Duodenal mucosa (tissue), 2 donors: ENCODE results near the gene NT5E.
"Not testable (repeated sequence)": the region's sequence is repeated elsewhere in the genome, so short reads cannot be mapped to it uniquely, and the experiment has no call there.

Experiments used
- H3K27ac ChIP-seq: one replicate; pipeline ENCODE4 v1.7.0; 2013; ENCODE audit warnings: low read depth, low read length
- H3K27me3 ChIP-seq, 2 donors: one replicate each; pipeline ENCODE4 v1.7.0; 2013; ENCODE audit warnings: low read length in 2 of 2, control low read depth in 1 of 2; ENCODE audit not compliant: insufficient read depth in 2 of 2, control insufficient read depth in 1 of 2
- H3K36me3 ChIP-seq, 2 donors: one replicate each; pipeline ENCODE4 v1.7.0; 2013; ENCODE audit warnings: low read length in 2 of 2, control low read depth in 1 of 2; ENCODE audit not compliant: insufficient read depth in 2 of 2, control insufficient read depth in 1 of 2
- H3K4me1 ChIP-seq, 2 donors: one replicate each; pipeline ENCODE4 v1.7.0; 2013; ENCODE audit warnings: low read length in 2 of 2, control low read depth in 1 of 2; ENCODE audit not compliant: insufficient read depth in 2 of 2, control insufficient read depth in 1 of 2
- H3K4me3 ChIP-seq, 2 donors: one replicate each; pipeline ENCODE4 v1.7.0; 2013; ENCODE audit warnings: low read length in 2 of 2, low read depth in 1 of 2
- H3K9ac ChIP-seq, 2 donors: one replicate each; pipeline ENCODE4 v1.7.0; 2013; ENCODE audit warnings: low read length in 2 of 2, low read depth in 1 of 2
- H3K9me3 ChIP-seq, 2 donors: one replicate each; pipeline ENCODE4 v1.7.0; 2013; ENCODE audit warnings: low read length in 2 of 2, control low read depth in 1 of 2; ENCODE audit not compliant: control insufficient read depth in 1 of 2

NT5E gene

GRCh38 chr6:85516168-85516567, 66.3 kb downstream of the NT5E start:
- no peaks in the 10 kb centered on the region for H3K9me3 ChIP-seq
- no peaks in the 10 kb centered on the region for H3K27me3 ChIP-seq
- H3K4me1 ChIP-seq: no peaks in the 10 kb centered on the region
- H3K4me3 ChIP-seq: no peak overlapping the region
- H3K36me3 ChIP-seq: peaks cover 18 to 41% of the 10 kb centered on the region in 2 donors
- no peak overlapping the region for H3K9ac ChIP-seq
- no peak overlapping the region for H3K27ac ChIP-seq

- not testable (repeated sequence) for H3K9me3 ChIP-seq, H3K9ac ChIP-seq, H3K4me3 ChIP-seq, H3K4me1 ChIP-seq, H3K27me3 ChIP-seq, H3K27ac ChIP-seq
- peaks cover 3 to 18% of the 10 kb centered on the region in 2 donors for H3K36me3 ChIP-seq
These were observed 74.4 kb downstream of the NT5E start for GRCh38 chr6:85524281-85524680.

GRCh38 chr6:85537055-85537494, 87.2 kb downstream of the NT5E start:
- H3K27ac ChIP-seq: no peak overlapping the region
- H3K9ac ChIP-seq: no peak overlapping the region
- H3K36me3 ChIP-seq: peaks cover 9 to 33% of the 10 kb centered on the region in 2 donors
- no peaks in the 10 kb centered on the region for H3K4me1 ChIP-seq
- H3K9me3 ChIP-seq: no peaks in the 10 kb centered on the region
- H3K27me3 ChIP-seq: no peaks in the 10 kb centered on the region
- H3K4me3 ChIP-seq: no peak overlapping the region

- H3K9me3 ChIP-seq: no peaks in the 10 kb centered on the region
- H3K4me3 ChIP-seq: no peak overlapping the region
- no peak overlapping the region for H3K27ac ChIP-seq
- H3K27me3 ChIP-seq: no peaks in the 10 kb centered on the region
- no peak overlapping the region for H3K9ac ChIP-seq
- H3K4me1 ChIP-seq: no peaks in the 10 kb centered on the region
- peaks cover 11 to 35% of the 10 kb centered on the region in 2 donors for H3K36me3 ChIP-seq
These were observed 94.9 kb downstream of the NT5E start for GRCh38 chr6:85544776-85545175.
